HL-60/S4 treated with phorbol 12-myristate 13-acetate at 8.2 ng/mL for 4 days and 3 days (cell line): Measurements from ENCODE around the gene HOXD4.

ENCODE experiments used
- in situ Hi-C: fragments of 300-500 bp; cut with MboI; formaldehyde crosslinking; loops from 2 replicates; pipeline ENCODE4 v1.15.0; 2022; ENCODE audit warnings: low sequenced_read_pairs

The HOXD4 gene

GRCh38 chr2:176186024-176186423, 34.7 kb downstream of the HOXD4 start:
- in situ Hi-C loops, result no loop called here

GRCh38 chr2:176187200-176187898, 36.0 kb downstream of the HOXD4 start:
- in situ Hi-C loops, result no loop called here

GRCh38 chr2:176187899-176188773, 36.8 kb downstream of the HOXD4 start, which contains the start of gene HOXD1:
HOXD1 (plus strand) TSS chr2:176188668; CDS start chr2:176188802, 134 bp downstream.
- in situ Hi-C loops, result no loop called here

- in situ Hi-C loops, result no loop called here
These were observed 37.7 kb downstream of the HOXD4 start for GRCh38 chr2:176188774-176189680.

GRCh38 chr2:176189681-176190641, 38.6 kb downstream of the HOXD4 start:
- in situ Hi-C loops, result no loop called here

GRCh38 chr2:176192351-176192750, 41.0 kb downstream of the HOXD4 start:
- in situ Hi-C loops, result no loop called here

- in situ Hi-C loops, result no loop called here
These were observed 41.7 kb downstream of the HOXD4 start for GRCh38 chr2:176193048-176193447.

GRCh38 chr2:176199902-176200301, 48.6 kb downstream of the HOXD4 start:
- in situ Hi-C loops, result no loop called here

- in situ Hi-C loops, result no loop called here
These were observed 49.6 kb downstream of the HOXD4 start for GRCh38 chr2:176200971-176201370.

GRCh38 chr2:176202491-176202890, 51.1 kb downstream of the HOXD4 start:
- in situ Hi-C loops, result no loop called here
